Astrocyte (in vitro differentiated cells and primary cell): ENCODE measurements around the gene APOBEC3A. TPM values are rescaled to one million over a fixed set of nuclear protein-coding genes. Genes with fewer than 3 reads are reported as not detected.
"Not testable (repeated sequence)": the region's sequence is repeated elsewhere in the genome, so short reads cannot be mapped to it uniquely, and the experiment has no call there.

Source experiments
- DNase-seq: peaks from one replicate; pipeline ENCODE4 v3.0.0-alpha.2; 2010; ENCODE audit warnings: low read depth
- FAIRE-seq: peaks from 2 replicates; lab custom pipeline; 2011; peaks lifted over from hg19 to GRCh38; lab: Jason Lieb, UNC
- H2AFZ ChIP-seq: 2 replicates; pipeline ENCODE4 v1.6.0; 2012; ENCODE audit warnings: low read depth, low read length, inconsistent platforms
- H3K27ac ChIP-seq: 2 replicates; pipeline ENCODE4 v1.5.1; 2011; ENCODE audit warnings: low read depth, low read length, inconsistent platforms
- H3K27me3 ChIP-seq: 2 replicates; pipeline ENCODE4 v1.6.0; 2011; ENCODE audit warnings: low read length, inconsistent platforms; ENCODE audit not compliant: insufficient read depth
- H3K36me3 ChIP-seq: 2 replicates; pipeline ENCODE4 v1.5.1; 2011; ENCODE audit warnings: low read length, inconsistent platforms; ENCODE audit not compliant: insufficient read depth
- H3K4me1 ChIP-seq: 2 replicates; pipeline ENCODE4 v1.5.1; 2011; ENCODE audit warnings: low read length, inconsistent platforms; ENCODE audit not compliant: insufficient read depth
- H3K4me2 ChIP-seq: 2 replicates; pipeline ENCODE4 v1.6.0; 2012; ENCODE audit warnings: low read length, inconsistent platforms
- H3K4me3 ChIP-seq: 2 replicates; pipeline ENCODE4 v1.5.1; 2011; ENCODE audit warnings: low read depth, mild to moderate bottlenecking, low read length, inconsistent platforms; ENCODE audit not compliant: insufficient read depth
- H3K79me2 ChIP-seq: 2 replicates; pipeline ENCODE4 v1.6.0; 2012; ENCODE audit warnings: mild to moderate bottlenecking, low read length, inconsistent platforms; ENCODE audit not compliant: insufficient read depth
- H3K9ac ChIP-seq: 2 replicates; pipeline ENCODE4 v1.6.0; 2012; ENCODE audit warnings: mild to moderate bottlenecking, low read length, inconsistent platforms
- H3K9me3 ChIP-seq: 2 replicates; pipeline ENCODE4 v1.5.1; 2012; ENCODE audit warnings: low read depth, mild to moderate bottlenecking, low read length, inconsistent platforms; ENCODE audit not compliant: insufficient read depth
- H4K20me1 ChIP-seq: 2 replicates; pipeline ENCODE4 v1.6.0; 2012; ENCODE audit warnings: low read length, inconsistent platforms; ENCODE audit not compliant: insufficient read depth
- H3K27ac Mint-ChIP-seq: one replicate; pipeline ENCODE4 v1.8.0; 2021; ENCODE audit warnings: mild to moderate bottlenecking, mixed read lengths; ENCODE audit not compliant: unreplicated experiment
- H3K27me3 Mint-ChIP-seq: one replicate; pipeline ENCODE4 v1.8.0; 2021; ENCODE audit warnings: low read depth, mixed read lengths; ENCODE audit not compliant: unreplicated experiment
- H3K36me3 Mint-ChIP-seq: one replicate; pipeline ENCODE4 v1.8.0; 2021; ENCODE audit warnings: low read depth, mixed read lengths; ENCODE audit not compliant: unreplicated experiment
- H3K4me1 Mint-ChIP-seq: one replicate; pipeline ENCODE4 v1.8.0; 2021; ENCODE audit warnings: low read depth, mixed read lengths; ENCODE audit not compliant: unreplicated experiment
- H3K4me3 Mint-ChIP-seq: one replicate; pipeline ENCODE4 v1.8.0; 2021; ENCODE audit warnings: mild to moderate bottlenecking, moderate library complexity, mixed read lengths; ENCODE audit not compliant: unreplicated experiment
- H3K9me3 Mint-ChIP-seq: one replicate; pipeline ENCODE4 v1.8.0; 2021; ENCODE audit warnings: mild to moderate bottlenecking, mixed read lengths; ENCODE audit not compliant: unreplicated experiment
- EZH2 ChIP-seq: IDR thresholded peaks from 2 replicates; pipeline ENCODE4 v1.6.1; 2012; ENCODE audit warnings: mild to moderate bottlenecking, low read length, inconsistent platforms; ENCODE audit not compliant: insufficient read depth
- total RNA-seq: library from RNA; stranded (reverse); gene quantifications from 2 replicates; pipeline ENCODE4 v1.2.1, GENCODE V29; 2021
- TF ChIP-seq, protein P1 (sequence below): IDR thresholded peaks from 2 replicates; pipeline ENCODE4 v1.5.1; 2011; ENCODE audit warnings: low read depth, mild to moderate bottlenecking, inconsistent platforms, low read length, moderate library complexity; ENCODE audit not compliant: insufficient read depth

The APOBEC3A gene
- total RNA-seq, 1 donor from 2014 or later: not detected

DNA sequence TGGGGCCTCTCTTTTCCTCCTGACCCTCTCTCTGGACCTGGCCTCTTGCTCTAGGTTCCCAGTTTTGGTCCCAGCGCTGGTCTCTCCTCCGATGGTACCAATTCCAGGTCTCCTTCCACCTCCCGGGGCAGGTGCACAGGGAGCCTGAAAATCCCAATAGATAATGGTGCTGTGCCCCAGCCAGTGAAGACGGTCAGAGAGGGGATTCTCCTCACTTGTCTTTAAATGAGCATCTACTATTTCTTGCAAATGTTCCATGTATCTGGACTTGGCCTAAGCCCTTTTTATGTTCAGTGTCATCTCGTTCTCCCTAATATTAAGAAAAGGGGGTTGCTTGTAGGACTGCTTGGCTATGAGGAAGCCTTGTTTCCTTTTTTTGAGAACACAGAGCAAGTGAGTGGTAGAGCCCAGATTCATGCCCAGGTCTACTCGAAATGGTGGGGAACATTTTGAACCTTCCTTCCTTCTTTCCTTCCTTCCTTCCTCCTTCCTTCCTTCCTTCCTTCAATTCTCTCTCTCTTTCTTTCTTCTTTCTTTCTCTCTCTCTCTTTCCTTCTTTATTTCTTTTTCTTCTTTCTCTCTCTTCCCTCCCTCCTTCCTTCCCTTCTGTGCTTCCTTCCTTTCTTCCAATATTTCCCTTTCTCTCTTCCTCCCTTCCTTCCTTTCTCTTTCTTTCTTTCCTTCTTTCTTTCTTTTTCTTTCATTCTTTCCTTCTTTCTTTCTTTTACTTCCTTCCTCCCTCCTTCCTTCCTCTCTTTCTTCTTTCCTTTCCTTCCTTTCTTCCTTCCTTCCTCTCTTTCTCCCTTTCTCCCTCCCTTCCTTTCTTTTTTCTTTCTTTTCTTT is 620 bp downstream of the APOBEC3A start:
- Histone ChIP-seq H4K20me1 (no peaks in the 10 kb centered on the region), H3K4me1 (no peaks in the 10 kb centered on the region), H3K9ac (no peak overlapping the region), H3K27ac (no peak overlapping the region), H3K36me3 (no peaks in the 10 kb centered on the region), H3K27me3 (peaks cover 8% of the 10 kb centered on the region), H3K4me3 (no peak overlapping the region), H2AFZ (no peak overlapping the region), H3K4me2 (no peak overlapping the region), H3K79me2 (no peaks in the 10 kb centered on the region), H3K9me3 (no peaks in the 10 kb centered on the region)
- Mint-ChIP-seq H3K27ac (no peak overlapping the region), H3K36me3 (no peaks in the 10 kb centered on the region), H3K4me3 (no peak overlapping the region), H3K4me1 (peaks cover 1% of the 10 kb centered on the region), H3K9me3 (peaks cover 2% of the 10 kb centered on the region), H3K27me3 (peaks cover 47% of the 10 kb centered on the region)
- FAIRE-seq (no peak), DNase-seq (no peak)
- TF ChIP-seq EZH2: no peak
- TF ChIP-seq, protein P1, sequence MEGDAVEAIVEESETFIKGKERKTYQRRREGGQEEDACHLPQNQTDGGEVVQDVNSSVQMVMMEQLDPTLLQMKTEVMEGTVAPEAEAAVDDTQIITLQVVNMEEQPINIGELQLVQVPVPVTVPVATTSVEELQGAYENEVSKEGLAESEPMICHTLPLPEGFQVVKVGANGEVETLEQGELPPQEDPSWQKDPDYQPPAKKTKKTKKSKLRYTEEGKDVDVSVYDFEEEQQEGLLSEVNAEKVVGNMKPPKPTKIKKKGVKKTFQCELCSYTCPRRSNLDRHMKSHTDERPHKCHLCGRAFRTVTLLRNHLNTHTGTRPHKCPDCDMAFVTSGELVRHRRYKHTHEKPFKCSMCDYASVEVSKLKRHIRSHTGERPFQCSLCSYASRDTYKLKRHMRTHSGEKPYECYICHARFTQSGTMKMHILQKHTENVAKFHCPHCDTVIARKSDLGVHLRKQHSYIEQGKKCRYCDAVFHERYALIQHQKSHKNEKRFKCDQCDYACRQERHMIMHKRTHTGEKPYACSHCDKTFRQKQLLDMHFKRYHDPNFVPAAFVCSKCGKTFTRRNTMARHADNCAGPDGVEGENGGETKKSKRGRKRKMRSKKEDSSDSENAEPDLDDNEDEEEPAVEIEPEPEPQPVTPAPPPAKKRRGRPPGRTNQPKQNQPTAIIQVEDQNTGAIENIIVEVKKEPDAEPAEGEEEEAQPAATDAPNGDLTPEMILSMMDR: no peak

DNA sequence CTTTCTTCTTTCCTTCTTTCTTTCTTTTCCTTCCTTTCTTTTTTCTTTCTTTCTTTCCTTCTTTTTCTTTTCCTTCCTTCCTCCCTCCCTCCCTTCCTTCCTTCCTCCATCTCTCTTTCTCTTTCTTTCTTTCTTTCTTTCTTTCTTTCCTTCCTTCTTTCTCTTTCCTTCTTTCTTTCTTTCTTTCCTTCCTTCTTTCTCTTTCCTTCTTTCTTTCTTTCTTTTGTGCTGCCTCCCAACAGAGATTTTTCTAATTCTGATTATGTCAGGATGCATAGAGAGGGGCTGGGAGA is 1.2 kb downstream of the APOBEC3A start:
- not testable (repeated sequence) for H3K9me3 ChIP-seq, FAIRE-seq, H3K4me2 ChIP-seq, H3K27ac Mint-ChIP-seq, H3K4me3 ChIP-seq, H3K36me3 ChIP-seq, H3K79me2 ChIP-seq, H3K36me3 Mint-ChIP-seq, H3K9me3 Mint-ChIP-seq, H3K4me1 ChIP-seq, H3K4me3 Mint-ChIP-seq, H3K27ac ChIP-seq, H3K27me3 ChIP-seq, H3K9ac ChIP-seq, H4K20me1 ChIP-seq, H2AFZ ChIP-seq, H3K4me1 Mint-ChIP-seq, DNase-seq
- peaks cover 47% of the 10 kb centered on the region for H3K27me3 Mint-ChIP-seq

DNA sequence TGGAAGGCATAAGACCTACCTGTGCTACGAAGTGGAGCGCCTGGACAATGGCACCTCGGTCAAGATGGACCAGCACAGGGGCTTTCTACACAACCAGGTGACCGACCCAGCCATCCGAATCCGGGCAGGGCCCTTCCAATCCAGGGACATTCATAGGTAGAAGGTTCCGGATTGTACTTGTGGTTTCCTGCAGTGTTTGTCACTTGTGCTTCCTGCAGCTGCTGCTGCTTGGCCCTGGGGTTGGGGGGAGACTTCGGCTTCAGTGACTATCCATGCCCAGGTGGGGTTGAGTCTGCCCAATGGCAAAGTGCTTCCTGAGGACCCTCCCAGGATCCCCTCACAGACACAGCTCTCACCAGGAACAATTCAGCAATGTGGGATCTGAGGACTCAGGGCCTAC is 2.2 kb downstream of the APOBEC3A start:
- Histone ChIP-seq H3K36me3 (no peaks in the 10 kb centered on the region), H2AFZ (no peak overlapping the region), H3K9ac (no peak overlapping the region), H3K27ac (no peak overlapping the region), H3K4me2 (no peak overlapping the region), H3K4me1 (no peaks in the 10 kb centered on the region), H3K9me3 (no peaks in the 10 kb centered on the region), H3K4me3 (no peak overlapping the region), H4K20me1 (no peaks in the 10 kb centered on the region), H3K79me2 (no peaks in the 10 kb centered on the region), H3K27me3 (peaks cover 8% of the 10 kb centered on the region)
- H3K9me3 Mint-ChIP-seq: peaks cover 2% of the 10 kb centered on the region
- H3K27me3 Mint-ChIP-seq: peaks cover 51% of the 10 kb centered on the region
- H3K4me1 Mint-ChIP-seq: peaks cover 2% of the 10 kb centered on the region
- DNase-seq (no peak), FAIRE-seq (no peak)
- no peak for TF ChIP-seq EZH2
- TF ChIP-seq, protein P1: no peak
- no peaks in the 10 kb centered on the region for H3K36me3 Mint-ChIP-seq
- H3K27ac Mint-ChIP-seq: no peak overlapping the region
- no peak overlapping the region for H3K4me3 Mint-ChIP-seq

DNA sequence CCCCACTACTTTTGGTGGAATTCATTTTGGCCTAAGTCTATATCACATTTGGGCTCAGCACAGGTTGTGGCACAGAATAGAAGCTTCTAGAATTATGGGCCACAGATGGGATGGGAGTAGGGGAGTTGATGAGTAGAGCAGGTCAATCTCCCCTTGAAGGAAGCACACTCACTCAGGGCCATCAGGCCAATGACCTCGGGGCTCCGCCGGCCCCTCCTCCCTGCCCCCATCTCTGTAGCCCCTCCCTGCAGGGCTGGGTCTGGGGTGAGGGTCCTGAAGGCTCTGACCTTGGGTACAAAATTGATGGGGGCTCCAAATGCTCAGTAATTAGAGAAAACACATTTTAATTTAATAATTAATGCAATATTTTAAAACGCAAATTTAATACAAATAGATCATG is 3.3 kb downstream of the APOBEC3A start:
- DNase-seq, H3K4me1 ChIP-seq, H3K9me3 ChIP-seq, H3K36me3 Mint-ChIP-seq, H3K79me2 ChIP-seq, H3K27ac Mint-ChIP-seq, H3K36me3 ChIP-seq, H3K9ac ChIP-seq, H3K27me3 ChIP-seq, H3K27ac ChIP-seq, FAIRE-seq, H3K4me1 Mint-ChIP-seq, H3K4me3 Mint-ChIP-seq, H3K4me2 ChIP-seq, H2AFZ ChIP-seq, H3K4me3 ChIP-seq, H3K9me3 Mint-ChIP-seq, H4K20me1 ChIP-seq: not testable (repeated sequence)
- peaks cover 52% of the 10 kb centered on the region for H3K27me3 Mint-ChIP-seq

DNA sequence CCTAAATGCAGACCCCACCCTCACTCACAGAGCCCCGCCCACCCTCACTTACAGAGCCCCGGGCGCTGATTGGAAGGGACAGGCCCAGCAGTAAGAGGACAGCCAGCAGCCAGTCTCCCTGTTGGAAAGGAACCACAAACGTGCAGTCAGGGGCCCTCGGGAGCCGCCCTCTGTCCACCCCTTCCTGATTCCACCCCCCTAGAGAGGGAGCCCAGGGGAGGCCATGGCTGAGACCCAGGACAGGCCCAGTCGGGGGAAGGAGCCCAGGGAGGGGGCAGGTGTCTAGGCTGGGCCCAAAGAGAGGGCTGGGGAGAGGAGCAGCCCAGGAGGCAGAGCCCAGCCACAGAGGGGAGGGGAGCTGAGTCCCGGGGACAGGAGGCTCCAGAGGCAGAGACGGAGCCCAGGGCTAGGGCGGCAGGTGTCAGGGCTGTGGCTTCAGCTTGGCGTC is 5.9 kb downstream of the APOBEC3A start:
- H3K36me3 Mint-ChIP-seq, H2AFZ ChIP-seq, H3K4me3 Mint-ChIP-seq, H3K9ac ChIP-seq, H3K4me3 ChIP-seq, H3K9me3 ChIP-seq, H3K79me2 ChIP-seq, H3K27ac ChIP-seq, H3K27me3 ChIP-seq, H3K9me3 Mint-ChIP-seq, H3K4me2 ChIP-seq, DNase-seq, H3K4me1 Mint-ChIP-seq, H3K36me3 ChIP-seq, H3K27ac Mint-ChIP-seq, H4K20me1 ChIP-seq, H3K4me1 ChIP-seq, FAIRE-seq: not testable (repeated sequence)
- H3K27me3 Mint-ChIP-seq: peaks cover 46% of the 10 kb centered on the region
